PC-3 (cell line): ENCODE measurements around the gene CYFIP2. TPM values are rescaled to one million over a fixed set of nuclear protein-coding genes. Genes with fewer than 3 reads are reported as not detected.

Experiments
- ATAC-seq: fragments of 200-7000 bp; cut with Tn5 transposase; 2 replicates; pipeline ENCODE4 v1.9.1; 2020; ENCODE audit warnings: mild to moderate bottlenecking, moderate library complexity
- BruUV-seq: library from RNA; stranded (reverse); fragments of 400-500 nt; replicated peaks from 2 replicates; lab custom pipeline; 2021; lab: Mats Ljungman, UMichigan
- CTCF ChIA-PET: fragments of 300-600 bp; sonication (Branson Sonifier 250); formaldehyde crosslinking; loops from one replicate; lab custom pipeline; 2022; ENCODE audit warnings: antibody characterized with exemption; lab: Charles Lee
- POLR2A ChIA-PET: fragments of 300-600 bp; sonication (Branson Sonifier 250); formaldehyde crosslinking; loops from one replicate; lab custom pipeline; 2022; ENCODE audit warnings: antibody characterized with exemption; ENCODE audit not compliant: unreplicated experiment; lab: Charles Lee
- DNase-seq: peaks from one replicate; pipeline ENCODE4 v3.0.0-alpha.2; 2015
- H2AFZ ChIP-seq: fragments of 300-600 bp; sonication (generic); 2 replicates; pipeline ENCODE4 v1.6.0; 2016; ENCODE audit warnings: antibody characterized with exemption, low read length
- H3F3A ChIP-seq: fragments of 300-600 bp; sonication (generic); one replicate; pipeline ENCODE4 v1.6.0; 2017; ENCODE audit warnings: antibody characterized with exemption, low read length, control low read depth, mild to moderate bottlenecking; ENCODE audit not compliant: unreplicated experiment
- H3K27ac ChIP-seq: fragments of 300-600 bp; sonication (generic); 2 replicates; pipeline ENCODE4 v1.5.1; 2016; ENCODE audit warnings: mild to moderate bottlenecking, low read length
- H3K27me3 ChIP-seq: fragments of 300-600 bp; sonication (generic); 2 replicates; pipeline ENCODE4 v1.6.1; 2016; ENCODE audit warnings: low read length, mixed read lengths
- H3K36me3 ChIP-seq: fragments of 300-600 bp; sonication (generic); 2 replicates; pipeline ENCODE4 v1.6.1; 2016; ENCODE audit warnings: low read depth, mixed run types, low read length, mixed read lengths
- H3K4me1 ChIP-seq: fragments of 300-600 bp; sonication (generic); 2 replicates; pipeline ENCODE4 v1.5.1; 2016; ENCODE audit warnings: low read length; ENCODE audit not compliant: insufficient read depth
- H3K4me2 ChIP-seq: fragments of 300-600 bp; sonication (generic); 2 replicates; pipeline ENCODE4 v1.6.0; 2016; ENCODE audit warnings: low read length
- H3K4me3 ChIP-seq: fragments of 300-600 bp; sonication (generic); 2 replicates; pipeline ENCODE4 v1.5.1; 2016; ENCODE audit warnings: mild to moderate bottlenecking, low read length, mixed read lengths
- H3K79me2 ChIP-seq: fragments of 300-600 bp; sonication (generic); 2 replicates; pipeline ENCODE4 v1.6.1; 2017; ENCODE audit warnings: low read length, mixed read lengths
- H3K9ac ChIP-seq: fragments of 300-600 bp; sonication (generic); 2 replicates; pipeline ENCODE4 v1.6.0; 2016; ENCODE audit warnings: mild to moderate bottlenecking, low read length
- H3K9me2 ChIP-seq: fragments of 300-600 bp; sonication (generic); replicated peaks from 2 replicates; pipeline ENCODE4 v1.6.1; 2016; ENCODE audit warnings: mixed run types, low read length, mixed read lengths
- H3K9me3 ChIP-seq: fragments of 300-600 bp; sonication (generic); 2 replicates; pipeline ENCODE4 v1.6.1; 2016; ENCODE audit warnings: low read length, mixed read lengths
- H4K20me1 ChIP-seq: fragments of 300-600 bp; sonication (generic); 2 replicates; pipeline ENCODE4 v1.6.1; 2016; ENCODE audit warnings: low read length, mixed read lengths
- CTCF ChIP-seq: fragments of 300-600 bp; sonication (generic); conservative IDR thresholded peaks from 2 replicates; pipeline ENCODE4 v1.5.1; 2017; ENCODE audit warnings: antibody characterized with exemption, low read depth, mild to moderate bottlenecking, low read length
- EZH2 ChIP-seq: fragments of 300-600 bp; sonication (generic); IDR thresholded peaks from one replicate; pipeline ENCODE4 v1.6.1; 2017; ENCODE audit warnings: antibody characterized with exemption, mild to moderate bottlenecking, low read length; ENCODE audit not compliant: unreplicated experiment
- EZH2phosphoT487 ChIP-seq: fragments of 300-600 bp; sonication (generic); IDR thresholded peaks from 2 replicates; pipeline ENCODE4 v1.6.1; 2018; ENCODE audit warnings: mild to moderate bottlenecking, antibody characterized with exemption, low read length, borderline replicate concordance
- intact Hi-C: fragments of 100-400 bp; cut with micrococcal nuclease; formaldehyde crosslinking; loops from 2 replicates; pipeline ENCODE4 v1.9.0; 2023
- total RNA-seq: library from RNA; depleted of rRNA; stranded (reverse); fragments of >200 nt; gene quantifications from 2 replicates; pipeline ENCODE4 v1.2.3, GENCODE V29; 2014

Gene CYFIP2
- total RNA-seq, 1 experiment from 2014 or later: 36.0 TPM

DNA sequence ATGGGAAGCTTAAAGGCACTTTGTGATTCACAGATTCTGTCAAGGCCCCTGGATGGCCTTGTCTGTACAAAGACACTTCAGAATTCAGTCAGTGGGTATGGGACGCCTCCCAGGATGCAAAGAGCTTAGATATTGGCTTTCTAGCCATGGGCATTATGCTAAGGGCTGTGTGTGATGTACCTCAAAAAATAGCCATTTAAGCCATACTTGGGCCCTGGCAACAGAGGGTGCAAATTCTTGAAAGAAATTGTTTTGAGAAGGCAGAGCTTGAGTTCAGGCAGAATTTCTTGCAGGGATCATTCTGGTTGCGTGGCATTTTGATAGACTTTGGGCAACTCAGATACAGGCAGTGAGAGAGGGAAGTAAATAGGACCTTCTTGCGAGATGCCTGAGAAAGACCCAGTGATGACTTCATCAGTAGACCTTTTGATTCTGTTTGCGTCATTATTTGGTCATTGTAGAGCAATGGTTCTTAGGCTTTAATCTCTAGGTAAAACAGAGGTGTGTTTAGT, 3.9 kb downstream of the CYFIP2 start:
- TF ChIP-seq EZH2phosphoT487: no peak
- TF ChIP-seq EZH2: no peak
- no peak for TF ChIP-seq CTCF

GRCh38 chr5:157270771-157271170, 4.8 kb downstream of the CYFIP2 start:
- no peak overlapping the region for H3K4me2 ChIP-seq
- no peaks in the 10 kb centered on the region for H3K36me3 ChIP-seq
- H3F3A ChIP-seq: no peaks in the 10 kb centered on the region
- ATAC-seq (no peak), DNase-seq (no peak)
- H3K9me3 ChIP-seq: no peaks in the 10 kb centered on the region
- no peaks in the 10 kb centered on the region for H3K27me3 ChIP-seq
- ChIA-PET POLR2A (no interaction called here), CTCF (no interaction called here)
- no peaks in the 10 kb centered on the region for H3K79me2 ChIP-seq
- no peaks in the 10 kb centered on the region for H4K20me1 ChIP-seq
- H3K9me2 ChIP-seq: no peaks in the 10 kb centered on the region
- H3K4me1 ChIP-seq: peaks cover 5% of the 10 kb centered on the region
- no peak overlapping the region for H2AFZ ChIP-seq
- no peak overlapping the region for H3K27ac ChIP-seq
- no TSS peak for BruUV-seq
- no peak overlapping the region for H3K4me3 ChIP-seq
- no peak for TF ChIP-seq CTCF
- no peak for TF ChIP-seq EZH2phosphoT487
- no peak for TF ChIP-seq EZH2
- intact Hi-C loops: no loop called here
- H3K9ac ChIP-seq: no peak overlapping the region

More for the DNA sequence above, 3.9 kb downstream of the CYFIP2 start:
- Histone ChIP-seq H3K9ac (no peak overlapping the region), H2AFZ (no peak overlapping the region), H3K79me2 (no peaks in the 10 kb centered on the region), H3K36me3 (no peaks in the 10 kb centered on the region), H3F3A (no peaks in the 10 kb centered on the region), H3K4me3 (no peak overlapping the region), H3K27me3 (no peaks in the 10 kb centered on the region), H3K27ac (no peak overlapping the region), H3K9me3 (no peaks in the 10 kb centered on the region), H4K20me1 (no peaks in the 10 kb centered on the region), H3K9me2 (no peaks in the 10 kb centered on the region), H3K4me1 (peaks cover 11% of the 10 kb centered on the region), H3K4me2 (no peak overlapping the region)
- ChIA-PET CTCF (no interaction called here), POLR2A (no interaction called here)
- ATAC-seq: no peak
- DNase-seq: no peak
- intact Hi-C loops: loop anchor here (5.0 kb wide), 1 partner anchor 123 kb away; no protein-coding TSS in a partner anchor
- no TSS peak for BruUV-seq

GRCh38 chr5:157271740-157272271, 5.9 kb downstream of the CYFIP2 start:
- DNase-seq (no peak), ATAC-seq (no peak)
- no peak overlapping the region for H2AFZ ChIP-seq
- H3K27ac ChIP-seq: no peak overlapping the region
- no peaks in the 10 kb centered on the region for H3K79me2 ChIP-seq
- no peak overlapping the region for H3K4me3 ChIP-seq
- H3K4me2 ChIP-seq: no peak overlapping the region
- intact Hi-C loops: no loop called here
- H3F3A ChIP-seq: no peaks in the 10 kb centered on the region
- no peaks in the 10 kb centered on the region for H4K20me1 ChIP-seq
- no peak overlapping the region for H3K9ac ChIP-seq
- POLR2A ChIA-PET: no interaction called here
- CTCF ChIA-PET: no interaction called here
- H3K27me3 ChIP-seq: no peaks in the 10 kb centered on the region
- H3K4me1 ChIP-seq: peaks cover 1% of the 10 kb centered on the region
- H3K9me3 ChIP-seq: no peaks in the 10 kb centered on the region
- no peaks in the 10 kb centered on the region for H3K36me3 ChIP-seq
- no TSS peak for BruUV-seq
- no peak for TF ChIP-seq EZH2
- no peak for TF ChIP-seq EZH2phosphoT487
- TF ChIP-seq CTCF: no peak
- H3K9me2 ChIP-seq: no peaks in the 10 kb centered on the region
